Keratinocyte (primary cell): ENCODE measurements around the gene ATP6V0D1. TPM values are rescaled to one million over a fixed set of nuclear protein-coding genes. Genes with fewer than 3 reads are reported as not detected.

Experiments
- DNase-seq: peaks from one replicate; pipeline ENCODE4 v3.0.0-alpha.2; 2011; ENCODE audit warnings: low read depth, missing footprints, low spot score
- FAIRE-seq: peaks from 2 replicates; lab custom pipeline; 2011; peaks lifted over from hg19 to GRCh38; lab: Jason Lieb, UNC
- H2AFZ ChIP-seq: 2 replicates; pipeline ENCODE4 v1.6.0; 2012; ENCODE audit warnings: low read length, control low read depth, inconsistent platforms; ENCODE audit not compliant: control insufficient read depth
- H3K27ac ChIP-seq: 2 replicates; pipeline ENCODE4 v1.5.1; 2011; ENCODE audit warnings: low read length; ENCODE audit not compliant: control insufficient read depth, insufficient read depth
- H3K27me3 ChIP-seq: 3 replicates; pipeline ENCODE4 v1.6.0; 2011; ENCODE audit warnings: low read length; ENCODE audit not compliant: control insufficient read depth, insufficient read depth; ENCODE audit errors: extremely low read depth
- H3K36me3 ChIP-seq, 2 experiments: 2 replicates in 1 of 2; 3 replicates in 1 of 2; pipeline ENCODE4 v1.5.1; 2011; ENCODE audit warnings: low read length in 2 of 2, mild to moderate bottlenecking in 1 of 2; ENCODE audit not compliant: control insufficient read depth in 2 of 2, insufficient read depth in 2 of 2; ENCODE audit errors: extremely low read depth in 1 of 2
- H3K4me1 ChIP-seq: 3 replicates; pipeline ENCODE4 v1.5.1; 2011; ENCODE audit warnings: low read length; ENCODE audit not compliant: control insufficient read depth, insufficient read depth; ENCODE audit errors: extremely low read depth
- H3K4me2 ChIP-seq: 3 replicates; pipeline ENCODE4 v1.6.0; 2011; ENCODE audit warnings: low read depth, low read length; ENCODE audit not compliant: control insufficient read depth, insufficient read depth; ENCODE audit errors: extremely low read depth
- H3K4me3 ChIP-seq, 3 experiments: fragments of 200-600 bp in 1 of 3; sonication (generic) in 1 of 3; 2 replicates in 2 of 3; 3 replicates in 1 of 3; pipeline ENCODE4 v1.5.1; 2011 to 2016; ENCODE audit warnings: low read length in 3 of 3, mild to moderate bottlenecking in 3 of 3, control low read depth in 2 of 3, inconsistent platforms in 1 of 3, low read depth in 1 of 3, mixed read lengths in 1 of 3, mixed run types in 1 of 3, moderate library complexity in 1 of 3; ENCODE audit not compliant: control insufficient read depth in 2 of 3, insufficient read depth in 2 of 3; ENCODE audit errors: extremely low read depth in 1 of 3
- H3K79me2 ChIP-seq: 2 replicates; pipeline ENCODE4 v1.6.0; 2012; ENCODE audit warnings: low read length; ENCODE audit not compliant: control insufficient read depth, insufficient read depth
- H3K9ac ChIP-seq: 3 replicates; pipeline ENCODE4 v1.6.0; 2011; ENCODE audit warnings: low read length; ENCODE audit not compliant: control insufficient read depth, insufficient read depth; ENCODE audit errors: extremely low read depth
- H3K9me1 ChIP-seq: 3 replicates; pipeline ENCODE4 v1.6.0; 2011; ENCODE audit warnings: low read length; ENCODE audit not compliant: control insufficient read depth, insufficient read depth; ENCODE audit errors: extremely low read depth
- H3K9me3 ChIP-seq: 2 replicates; pipeline ENCODE4 v1.5.1; 2012; ENCODE audit warnings: low read depth, low read length; ENCODE audit not compliant: control insufficient read depth
- H4K20me1 ChIP-seq: 3 replicates; pipeline ENCODE4 v1.6.0; 2011; ENCODE audit warnings: low read length; ENCODE audit not compliant: control insufficient read depth, insufficient read depth; ENCODE audit errors: extremely low read depth
- EZH2 ChIP-seq: IDR thresholded peaks from one replicate; pipeline ENCODE4 v1.6.1; 2012; ENCODE audit warnings: inconsistent platforms, mild to moderate bottlenecking, low read length, moderate library complexity
- dilution Hi-C: fragments of 300-500 bp; cut with MboI; formaldehyde crosslinking; loops from one replicate; pipeline ENCODE4 v1.7.0; 2020; ENCODE audit warnings: low sequenced_read_pairs; ENCODE audit not compliant: extremely low pct_ligation_motif_present
- polyA plus RNA-seq, 5 experiments: library from polyadenylated mRNA; depleted of rRNA in 3 of 5; stranded (reverse) in 3 of 5; stranded (forward) in 1 of 5; unstranded in 1 of 5; fragments of >200 nt; gene quantifications; 1 replicate in 1 of 5; 2 replicates in 3 of 5; 3 replicates in 1 of 5; pipeline versions ENCODE4 v1.2.1 to v1.2.3, GENCODE V29; 2011 to 2012; ENCODE audit warnings: missing spikeins in 2 of 5, low read depth in 1 of 5, low replicate concordance in 1 of 5
- TF ChIP-seq, protein P1 (sequence below), 3 experiments: IDR thresholded peaks in 1 of 3; conservative IDR thresholded peaks in 1 of 3; optimal IDR thresholded peaks in 1 of 3; 2 replicates in 2 of 3; 3 replicates in 1 of 3; pipeline versions ENCODE3 to v1.5.1; 2011; ENCODE audit warnings: low read length in 3 of 3, mild to moderate bottlenecking in 3 of 3, moderate library complexity in 2 of 3, control low read depth in 1 of 3, inconsistent platforms in 1 of 3; ENCODE audit not compliant: insufficient read depth in 2 of 3; ENCODE audit errors: extremely low read depth in 1 of 3

Gene ATP6V0D1
- polyA plus RNA-seq, 1 donor (not counting 4 experiments of a cell fraction or from before 2014, with no cell fraction given), result 97.1 TPM

DNA sequence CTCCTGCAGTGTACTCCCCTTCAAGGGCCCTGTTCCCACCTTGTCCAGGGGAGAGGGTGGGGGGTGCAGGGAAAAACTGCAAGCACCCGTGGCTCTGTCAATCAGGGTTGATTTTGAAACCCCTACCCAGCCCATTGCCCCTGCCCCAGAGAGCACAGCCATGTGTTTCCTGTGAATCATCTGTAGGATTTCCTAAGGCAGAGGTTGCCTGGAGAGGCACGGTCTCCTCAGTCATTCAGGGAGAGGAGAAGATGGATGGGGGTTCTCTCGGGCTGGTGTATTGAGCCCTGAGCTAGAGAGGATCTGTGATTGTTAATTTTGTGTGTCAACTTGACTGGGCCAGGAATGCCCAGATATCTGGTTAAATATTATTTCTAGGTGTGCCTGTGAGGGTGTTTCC lies 5.8 kb upstream of the ATP6V0D1 start:
- H3K27me3 ChIP-seq, result no peaks in the 10 kb centered on the region
- dilution Hi-C loops, result no loop called here
- H3K79me2 ChIP-seq, result peaks cover 2% of the 10 kb centered on the region
- H2AFZ ChIP-seq, result no peak overlapping the region
- no peak overlapping the region for H3K9ac ChIP-seq
- H4K20me1 ChIP-seq, result no peaks in the 10 kb centered on the region
- no peak overlapping the region for H3K27ac ChIP-seq
- H3K4me2 ChIP-seq, result no peak overlapping the region
- H3K9me1 ChIP-seq, result no peaks in the 10 kb centered on the region
- no peak for FAIRE-seq
- no peak overlapping the region for H3K4me3 ChIP-seq
- H3K36me3 ChIP-seq, result no peaks in the 10 kb centered on the region
- no peaks in the 10 kb centered on the region for H3K9me3 ChIP-seq
- DNase-seq, result no peak
- TF ChIP-seq, protein P1, sequence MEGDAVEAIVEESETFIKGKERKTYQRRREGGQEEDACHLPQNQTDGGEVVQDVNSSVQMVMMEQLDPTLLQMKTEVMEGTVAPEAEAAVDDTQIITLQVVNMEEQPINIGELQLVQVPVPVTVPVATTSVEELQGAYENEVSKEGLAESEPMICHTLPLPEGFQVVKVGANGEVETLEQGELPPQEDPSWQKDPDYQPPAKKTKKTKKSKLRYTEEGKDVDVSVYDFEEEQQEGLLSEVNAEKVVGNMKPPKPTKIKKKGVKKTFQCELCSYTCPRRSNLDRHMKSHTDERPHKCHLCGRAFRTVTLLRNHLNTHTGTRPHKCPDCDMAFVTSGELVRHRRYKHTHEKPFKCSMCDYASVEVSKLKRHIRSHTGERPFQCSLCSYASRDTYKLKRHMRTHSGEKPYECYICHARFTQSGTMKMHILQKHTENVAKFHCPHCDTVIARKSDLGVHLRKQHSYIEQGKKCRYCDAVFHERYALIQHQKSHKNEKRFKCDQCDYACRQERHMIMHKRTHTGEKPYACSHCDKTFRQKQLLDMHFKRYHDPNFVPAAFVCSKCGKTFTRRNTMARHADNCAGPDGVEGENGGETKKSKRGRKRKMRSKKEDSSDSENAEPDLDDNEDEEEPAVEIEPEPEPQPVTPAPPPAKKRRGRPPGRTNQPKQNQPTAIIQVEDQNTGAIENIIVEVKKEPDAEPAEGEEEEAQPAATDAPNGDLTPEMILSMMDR (optimal IDR thresholded peaks at IDR 0.05 in 1 of 3, IDR thresholded peaks at IDR 0.05 in 1 of 3, conservative IDR thresholded peaks at IDR 0.05 in 1 of 3; ENCODE audit: extremely low read depth in 1 of 3, insufficient read depth in 2 of 3, low read length in 3 of 3), result no peak
- TF ChIP-seq EZH2, result no peak
- H3K4me1 ChIP-seq, result peaks cover 6% of the 10 kb centered on the region

DNA sequence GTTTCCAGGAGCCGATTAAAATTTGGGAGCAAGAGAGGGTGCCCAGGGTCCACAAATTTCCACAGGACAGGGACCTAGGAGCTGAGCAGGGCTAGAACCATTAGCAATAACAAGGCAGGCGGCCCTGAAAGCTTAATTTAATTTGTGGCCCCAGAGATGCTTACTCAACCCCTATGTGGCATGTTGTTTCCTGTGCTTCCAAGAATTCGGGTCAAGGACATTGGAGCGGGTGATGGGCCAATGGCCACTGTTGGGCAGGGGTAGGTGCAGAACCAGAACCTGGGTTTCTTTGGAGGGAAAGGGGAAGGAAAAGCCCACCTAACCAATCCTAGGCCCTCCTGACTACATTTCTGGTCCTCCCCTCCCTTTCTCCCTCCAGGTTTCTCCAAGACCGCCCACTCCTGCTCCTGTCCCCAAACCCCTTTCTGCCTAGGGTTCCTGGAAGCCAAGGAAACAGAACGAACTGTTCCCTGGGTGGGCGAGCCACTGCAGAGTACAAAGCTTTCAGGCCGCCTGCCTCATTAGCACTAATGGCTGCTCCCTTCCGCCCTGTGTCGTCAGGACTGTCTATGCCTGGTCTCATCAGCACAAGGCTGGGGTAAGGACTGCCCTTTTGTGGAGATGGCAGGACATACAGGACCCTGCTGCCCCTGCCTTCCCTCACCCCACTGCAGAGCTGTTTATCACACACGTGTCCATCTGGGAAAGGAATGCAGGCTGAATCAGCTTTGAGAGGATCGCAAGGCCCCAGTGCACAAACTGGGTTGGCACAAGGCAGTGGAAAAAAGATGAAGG lies 3.0 kb upstream of the ATP6V0D1 start:
- Histone ChIP-seq H4K20me1 (no peaks in the 10 kb centered on the region), H3K4me2 (no peak overlapping the region), H3K9ac (no peak overlapping the region), H3K27ac (no peak overlapping the region), H3K36me3 (no peaks in the 10 kb centered on the region), H3K27me3 (no peaks in the 10 kb centered on the region), H3K9me3 (no peaks in the 10 kb centered on the region), H2AFZ (no peak overlapping the region), H3K4me3 (no peak overlapping the region), H3K79me2 (peaks cover 20% of the 10 kb centered on the region), H3K4me1 (peaks cover 17% of the 10 kb centered on the region), H3K9me1 (no peaks in the 10 kb centered on the region)
- TF ChIP-seq EZH2, result no peak
- TF ChIP-seq, protein P1 (optimal IDR thresholded peaks at IDR 0.05 in 1 of 3, IDR thresholded peaks at IDR 0.05 in 1 of 3, conservative IDR thresholded peaks at IDR 0.05 in 1 of 3; ENCODE audit: extremely low read depth in 1 of 3, insufficient read depth in 2 of 3, low read length in 3 of 3), result no peak
- no peak for FAIRE-seq
- DNase-seq, result no peak
- dilution Hi-C loops, result no loop called here
